ENCODE results near the gene ZG16. TPM values are rescaled to one million over a fixed set of nuclear protein-coding genes. Genes with fewer than 3 reads are reported as not detected.

Gene ZG16, protein sequence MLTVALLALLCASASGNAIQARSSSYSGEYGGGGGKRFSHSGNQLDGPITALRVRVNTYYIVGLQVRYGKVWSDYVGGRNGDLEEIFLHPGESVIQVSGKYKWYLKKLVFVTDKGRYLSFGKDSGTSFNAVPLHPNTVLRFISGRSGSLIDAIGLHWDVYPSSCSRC
- not detected in 2 replicates for total RNA-seq

DNA sequence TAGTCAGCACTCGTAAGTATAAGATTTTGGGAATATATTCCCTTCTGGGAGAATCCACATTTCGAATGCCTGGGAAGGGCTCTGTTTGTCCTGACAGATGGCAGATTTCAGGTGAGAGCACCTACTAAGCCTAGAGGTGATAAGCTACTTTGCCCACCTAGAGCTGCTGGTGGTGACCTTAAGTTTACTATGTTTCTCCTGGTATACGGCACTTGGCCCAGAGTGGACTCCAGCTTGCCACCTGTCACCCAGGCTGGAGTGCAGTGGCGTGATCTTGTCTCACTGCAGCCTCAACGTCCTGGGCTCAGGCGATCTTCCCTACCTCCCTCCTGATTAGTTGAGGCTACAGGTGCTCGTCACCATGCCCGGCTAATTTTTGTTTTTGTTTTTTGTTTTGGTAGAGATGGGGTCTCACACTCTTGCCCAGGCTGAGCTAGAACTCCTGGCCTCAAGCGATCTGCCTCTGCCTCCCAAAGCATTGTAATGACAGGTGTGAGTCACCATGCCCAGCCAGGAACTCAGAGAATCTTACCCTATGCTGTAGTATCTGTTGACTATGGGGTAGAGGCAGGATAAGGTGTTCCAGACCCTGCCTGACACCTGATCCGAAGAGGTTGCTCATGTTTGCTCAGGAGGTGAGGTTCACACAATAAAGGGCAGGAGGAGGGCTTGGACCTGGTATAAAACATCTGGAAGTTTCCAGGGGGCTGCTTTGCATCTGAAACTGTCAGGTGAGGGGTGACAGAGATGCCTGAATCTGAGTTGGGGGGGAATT is at the start of gene ZG16:
TSS of gene ZG16 (plus strand) at position 681 of the 775 bp plus-strand sequence. CDS start 1,011 bp downstream, outside the sequence.

DNA sequence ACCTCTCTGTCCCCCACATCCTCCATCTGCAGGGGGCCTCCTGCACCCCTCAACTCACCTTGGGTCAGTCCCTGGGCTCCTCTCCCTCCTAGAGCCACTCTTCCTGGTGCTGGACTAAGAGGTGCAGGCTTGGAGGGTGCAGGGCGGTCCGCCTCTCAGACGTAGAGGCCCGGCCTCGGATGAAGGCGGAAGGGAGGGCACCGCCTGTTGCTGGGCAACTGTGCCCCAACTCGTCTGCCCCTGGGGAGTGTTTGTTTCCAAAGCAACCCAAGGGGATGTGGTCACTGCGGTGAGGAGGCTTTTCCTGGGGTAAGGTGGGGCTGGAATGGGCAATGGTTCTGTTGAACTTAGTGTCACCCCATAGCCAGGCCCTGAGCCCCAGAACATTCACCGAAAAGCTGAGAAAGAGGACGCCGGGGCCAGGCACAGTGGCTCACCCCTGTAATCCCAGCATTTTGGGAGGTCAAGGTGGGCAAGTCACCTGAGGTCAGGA is 32.2 kb upstream of the ZG16 start, which contains the start of gene C16orf54:
TSS of gene C16orf54 (minus strand) at position 138 of the 493 bp plus-strand sequence. CDS start 1,039 bp downstream, outside the sequence.

GRCh38 chr16:29790183-29790948 is 12.3 kb downstream of the ZG16 start, which contains the start of gene KIF22:
TSS of gene KIF22 (plus strand) at chr16:29790751. CDS start at chr16:29790760, 9 bp downstream.

DNA sequence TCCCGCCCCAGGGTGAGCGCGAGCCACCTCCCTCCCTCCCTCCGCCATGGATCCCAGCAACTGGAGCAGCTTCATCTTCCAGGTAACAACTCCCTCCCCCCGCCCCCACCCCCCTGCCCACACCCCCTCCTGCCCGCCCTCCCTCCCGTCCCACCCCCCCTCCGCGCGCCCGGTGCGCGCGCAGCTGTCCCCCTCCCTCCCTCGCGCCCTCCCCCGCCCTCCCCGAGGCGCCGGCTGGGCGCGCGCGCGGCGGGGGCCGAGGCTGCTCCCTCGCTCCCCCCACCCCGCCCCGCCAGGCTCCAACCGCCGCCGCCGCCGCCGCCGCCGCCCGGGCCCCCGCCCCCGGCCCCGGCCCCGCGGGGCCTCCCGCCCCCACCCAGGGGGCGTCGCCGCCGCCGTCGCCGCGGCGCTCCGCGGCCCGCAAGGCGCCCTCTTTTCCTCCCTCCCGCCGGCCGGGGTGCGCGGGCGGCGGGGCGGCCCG is 28.1 kb downstream of the ZG16 start, which contains the start of gene MAZ:
TSS of gene MAZ (plus strand) at position 431 of the 481 bp plus-strand sequence. CDS start 173 bp downstream, outside the sequence.

GRCh38 chr16:29811896-29812665 is 34.0 kb downstream of the ZG16 start, which contains the start of gene PRRT2:
TSS of gene PRRT2 (plus strand) at chr16:29812193. CDS start at chr16:29813055, 862 bp downstream.

DNA sequence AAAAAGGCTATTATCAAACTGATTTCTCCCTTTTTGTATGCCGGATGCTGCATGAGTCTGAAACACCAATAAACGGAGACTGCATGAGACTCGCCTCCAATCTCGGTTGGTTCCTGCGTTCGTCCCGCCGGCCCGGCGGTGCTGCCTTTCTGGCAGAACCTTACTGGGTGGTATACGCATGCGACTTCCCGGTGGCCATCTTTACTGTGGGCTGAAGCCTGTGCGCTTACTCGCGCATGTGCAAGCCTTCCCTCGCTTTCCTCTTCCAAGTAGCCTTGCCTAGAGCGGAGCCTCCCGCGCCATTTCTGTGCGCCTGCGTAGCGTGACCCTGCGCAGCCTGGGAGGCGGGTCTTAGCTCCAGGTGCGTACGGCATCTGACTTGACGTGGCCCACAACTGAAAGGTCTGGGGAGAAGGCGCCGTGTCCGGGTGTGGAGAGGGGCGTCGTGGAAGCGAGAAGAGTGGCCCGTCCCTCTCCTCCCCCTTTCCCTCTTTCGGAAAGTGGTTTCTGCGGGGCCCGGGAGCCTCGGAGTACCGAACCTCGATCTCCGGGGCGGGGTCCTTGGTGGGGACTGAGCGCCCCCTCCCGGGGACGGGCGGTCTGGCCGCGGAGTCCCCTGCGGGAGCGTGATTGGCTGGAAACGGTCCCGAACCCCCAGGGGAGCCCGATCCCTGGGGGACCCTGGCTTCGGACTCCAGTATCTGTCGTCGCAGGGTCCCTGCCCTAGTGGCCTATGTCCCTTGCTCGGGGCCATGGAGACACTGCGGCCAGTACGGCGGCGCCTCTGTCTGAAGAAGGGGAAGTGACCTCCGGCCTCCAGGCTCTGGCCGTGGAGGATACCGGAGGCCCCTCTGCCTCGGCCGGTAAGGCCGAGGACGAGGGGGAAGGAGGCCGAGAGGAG is 38.0 kb downstream of the ZG16 start, which contains the start of gene PAGR1:
TSS of gene PAGR1 (plus strand) at position 360 of the 901 bp plus-strand sequence. CDS start at position 734, 374 bp downstream.

DNA sequence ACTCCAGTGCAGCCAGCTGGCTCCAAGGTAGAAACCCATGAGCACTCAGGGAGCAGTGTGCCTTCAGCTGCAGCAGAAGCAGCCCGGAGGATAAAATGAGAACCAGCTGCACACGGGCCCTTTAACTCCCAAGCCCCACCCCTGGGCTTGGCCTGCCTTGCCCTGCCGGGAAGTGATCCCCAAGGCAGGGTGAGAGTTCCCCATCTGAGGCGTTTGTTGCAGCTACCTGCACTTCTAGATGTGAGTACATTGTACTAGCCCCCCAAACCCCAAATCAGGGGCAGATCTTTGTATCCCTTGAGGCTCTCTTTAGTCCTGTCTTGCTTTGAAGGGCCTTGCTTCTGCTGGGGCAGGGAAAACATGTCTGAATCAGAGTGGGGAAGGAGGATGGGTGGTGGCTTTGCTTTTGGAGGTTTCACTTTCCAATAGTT is 42.2 kb downstream of the ZG16 start, which contains the start of gene MVP:
TSS of gene MVP (plus strand) at position 192 of the 431 bp plus-strand sequence. CDS start 10,088 bp downstream, outside the sequence.

Other genes with a start within 250 kb of the ZG16 start
- gene SPN, start 115.0 kb upstream of the ZG16 start, total RNA-seq, result not detected in 2 replicates
- gene QPRT, start 99.1 kb upstream of the ZG16 start, total RNA-seq, result 2.9 and 3.8 TPM in 2 replicates
- gene C16orf54, start 32.3 kb upstream of the ZG16 start, total RNA-seq, result not detected in 2 replicates
- gene KIF22, start 12.5 kb downstream of the ZG16 start, total RNA-seq, result 21.1 and 45.7 TPM in 2 replicates
- gene MAZ, start 28.3 kb downstream of the ZG16 start, total RNA-seq, result 141 and 150 TPM in 2 replicates
- 0.26 and 0.56 TPM in 2 replicates for gene PRRT2, start 33.9 kb downstream of the ZG16 start, total RNA-seq
- gene PAGR1, start 37.9 kb downstream of the ZG16 start, total RNA-seq, result 15.4 and 21.0 TPM in 2 replicates
- 440 and 506 TPM in 2 replicates for gene MVP, start 42.2 kb downstream of the ZG16 start, total RNA-seq
- 78.7 and 87.2 TPM in 2 replicates for gene CDIPT, start 85.0 kb downstream of the ZG16 start, total RNA-seq
- gene SEZ6L2, start 121.3 kb downstream of the ZG16 start, total RNA-seq, result 6.3 and 10.3 TPM in 2 replicates
- gene ASPHD1, start 122.2 kb downstream of the ZG16 start, total RNA-seq, result 5.5 and 7.8 TPM in 2 replicates
- gene KCTD13, start 148.0 kb downstream of the ZG16 start, total RNA-seq, result 4.2 and 4.8 TPM in 2 replicates
- 80.6 and 84.0 TPM in 2 replicates for gene TMEM219, start 183.8 kb downstream of the ZG16 start, total RNA-seq
- gene TAOK2, start 195.6 kb downstream of the ZG16 start, total RNA-seq, result 49.4 and 60.4 TPM in 2 replicates
- 10.3 and 11.8 TPM in 2 replicates for gene HIRIP3, start 217.4 kb downstream of the ZG16 start, total RNA-seq
- 16.6 and 20.0 TPM in 2 replicates for gene INO80E, start 218.0 kb downstream of the ZG16 start, total RNA-seq
- gene DOC2A, start 232.8 kb downstream of the ZG16 start, total RNA-seq, result 0.26 and 0.31 TPM in 2 replicates
- gene C16orf92, start 244.9 kb downstream of the ZG16 start, total RNA-seq, result not detected in 2 replicates